Measurements from ENCODE around the gene SUCO. TPM values are rescaled to one million over a fixed set of nuclear protein-coding genes. Genes with fewer than 3 reads are reported as not detected.

SUCO gene
- total RNA-seq, 2 experiments from 2014 or later: 22.9 to 42.3 TPM

- ChIA-PET POLR2A (interaction anchor here (0.6 to 1.0 kb wide), 5 partner anchors 8 to 390 kb away, joined by 3 to 4 read pairs (median 3); partner anchors contain the start of gene SUCO), CTCF (ENCODE audit: unreplicated experiment) (no interaction called here)
- peaks cover 24% of the 10 kb centered on the region; the same call in 1 of the 2 replicates for H3K79me2 ChIP-seq (ENCODE audit: insufficient read depth, low read depth, low read length)
- no peak overlapping the region for H3K4me2 ChIP-seq (ENCODE audit: low read length)
- no peaks in the 10 kb centered on the region for H3K9me2 ChIP-seq (ENCODE audit: insufficient read depth, low read length)
- H3K9me3 ChIP-seq (ENCODE audit: low read length): no peaks in the 10 kb centered on the region
- H3K4me1 ChIP-seq (ENCODE audit: insufficient read depth, low read length, poor library complexity, severe bottlenecking): no peaks in the 10 kb centered on the region
- H4K20me1 ChIP-seq (ENCODE audit: insufficient read depth, low read length): peaks cover 6% of the 10 kb centered on the region
- BruUV-seq (replicated peaks): no TSS peak
- intact Hi-C loops (cut with micrococcal nuclease; ENCODE audit: unreplicated experiment): no loop called here
- DNase-seq (ENCODE audit: low spot score): no peak
- H2AFZ ChIP-seq (ENCODE audit: low read length): no peak overlapping the region
- TF ChIP-seq EZH2phosphoT487 (IDR thresholded peaks at IDR 0.05; ENCODE audit: borderline replicate concordance, low read depth, low read length): no peak
- TF ChIP-seq CTCF (conservative IDR thresholded peaks at IDR 0.05; ENCODE audit: low read length): no peak
- H3K27ac ChIP-seq (ENCODE audit: low read depth, low read length, poor library complexity, severe bottlenecking): no peak overlapping the region
- H3K36me3 ChIP-seq (ENCODE audit: insufficient read depth, low read length): peaks cover 72% of the 10 kb centered on the region
- no peak overlapping the region for H3K4me3 ChIP-seq (ENCODE audit: low read depth, low read length, poor library complexity, severe bottlenecking)
These were observed 23.5 kb downstream of the SUCO start for GRCh38 chr1:172556461-172556860.

- BruUV-seq (replicated peaks): no TSS peak
- Histone ChIP-seq H3K27ac (ENCODE audit: low read depth, low read length, poor library complexity, severe bottlenecking) (no peak overlapping the region), H3K79me2 (ENCODE audit: insufficient read depth, low read depth, low read length) (peaks cover 16% of the 10 kb centered on the region; the same call in 1 of the 2 replicates), H3K4me1 (ENCODE audit: insufficient read depth, low read length, poor library complexity, severe bottlenecking) (no peaks in the 10 kb centered on the region), H3K9me2 (ENCODE audit: insufficient read depth, low read length) (no peaks in the 10 kb centered on the region), H3K4me3 (ENCODE audit: low read depth, low read length, poor library complexity, severe bottlenecking) (no peak overlapping the region), H3K9me3 (ENCODE audit: low read length) (peaks cover 5% of the 10 kb centered on the region; the same call in 1 of the 2 replicates), H2AFZ (ENCODE audit: low read length) (no peak overlapping the region), H3K4me2 (ENCODE audit: low read length) (no peak overlapping the region), H3K36me3 (ENCODE audit: insufficient read depth, low read length) (peaks cover 80% of the 10 kb centered on the region), H4K20me1 (ENCODE audit: insufficient read depth, low read length) (peaks cover 4% of the 10 kb centered on the region; the same call in 1 of the 2 replicates)
- DNase-seq (ENCODE audit: low spot score): no peak
- ChIA-PET CTCF (ENCODE audit: unreplicated experiment) (no interaction called here), POLR2A (interaction anchor here (0.6 to 1.6 kb wide), 2 partner anchors 12 to 26 kb away, joined by 3 read pairs; no protein-coding TSS in a partner anchor)
- TF ChIP-seq EZH2phosphoT487 (IDR thresholded peaks at IDR 0.05; ENCODE audit: borderline replicate concordance, low read depth, low read length): no peak
- no peak for TF ChIP-seq CTCF (conservative IDR thresholded peaks at IDR 0.05; ENCODE audit: low read length)
- intact Hi-C loops (cut with micrococcal nuclease; ENCODE audit: unreplicated experiment): no loop called here
These were observed 24.3 kb downstream of the SUCO start for GRCh38 chr1:172557270-172557669.

GRCh38 chr1:172559572-172560210 lies 26.7 kb downstream of the SUCO start:
- no peak for DNase-seq (ENCODE audit: low spot score)
- no peak overlapping the region for H3K4me3 ChIP-seq (ENCODE audit: low read depth, low read length, poor library complexity, severe bottlenecking)
- H3K4me1 ChIP-seq (ENCODE audit: insufficient read depth, low read length, poor library complexity, severe bottlenecking): no peaks in the 10 kb centered on the region
- peaks cover 91% of the 10 kb centered on the region for H3K36me3 ChIP-seq (ENCODE audit: insufficient read depth, low read length)
- ChIA-PET CTCF (ENCODE audit: unreplicated experiment) (no interaction called here), POLR2A (interaction anchor here (0.6 to 1.3 kb wide), 2 partner anchors 12 to 1517 kb away, joined by 3 to 4 read pairs; no protein-coding TSS in a partner anchor)
- H3K4me2 ChIP-seq (ENCODE audit: low read length): no peak overlapping the region
- no peaks in the 10 kb centered on the region for H4K20me1 ChIP-seq (ENCODE audit: insufficient read depth, low read length)
- intact Hi-C loops (cut with micrococcal nuclease; ENCODE audit: unreplicated experiment): no loop called here
- peaks cover 5% of the 10 kb centered on the region; the same call in 1 of the 2 replicates for H3K9me3 ChIP-seq (ENCODE audit: low read length)
- H3K9me2 ChIP-seq (ENCODE audit: insufficient read depth, low read length): no peaks in the 10 kb centered on the region
- no peak overlapping the region for H3K27ac ChIP-seq (ENCODE audit: low read depth, low read length, poor library complexity, severe bottlenecking)
- H3K79me2 ChIP-seq (ENCODE audit: insufficient read depth, low read depth, low read length): no peaks in the 10 kb centered on the region
- no peak overlapping the region for H2AFZ ChIP-seq (ENCODE audit: low read length)
- TF ChIP-seq CTCF (conservative IDR thresholded peaks at IDR 0.05; ENCODE audit: low read length) (no peak), EZH2phosphoT487 (IDR thresholded peaks at IDR 0.05; ENCODE audit: borderline replicate concordance, low read depth, low read length) (no peak)
- BruUV-seq (replicated peaks): no TSS peak

Data from OCI-LY7 (cell line).